Hepatocyte (in vitro differentiated cells): ENCODE results near the gene TTC7B.

Experiments used
- CTCF ChIP-seq: fragments of 200-600 bp; sonication (generic); IDR thresholded peaks from 2 replicates; pipeline ENCODE4 v1.5.1; 2016; ENCODE audit warnings: antibody characterized with exemption, mild to moderate bottlenecking; ENCODE audit not compliant: poor library complexity
- EZH2 ChIP-seq: fragments of 200-600 bp; sonication (generic); IDR thresholded peaks from 2 replicates; pipeline ENCODE4 v1.6.1; 2016; ENCODE audit warnings: antibody characterized with exemption, mild to moderate bottlenecking, borderline replicate concordance

GRCh38 chr14:90642244-90642717 lies 173.9 kb downstream of the TTC7B start:
- no peak for TF ChIP-seq CTCF
- no peak for TF ChIP-seq EZH2
